Heart left ventricle (tissue), 16 donors: ENCODE measurements around the gene DPH2. TPM values are rescaled to one million over a fixed set of nuclear protein-coding genes. Genes with fewer than 3 reads are reported as not detected.

Source experiments
- ATAC-seq, 4 donors: fragments of 200-7000 bp; cut with Tn5 transposase; one replicate each; pipeline ENCODE4 v1.9.1; 2020 to 2022; ENCODE audit warnings: moderate library complexity in 4 of 4, mild to moderate bottlenecking in 3 of 4, moderate number of reproducible peaks in 1 of 4
- DNase-seq, 5 donors: peaks; one replicate each; pipeline ENCODE4 v3.0.0-alpha.2; 2020
- H3K27ac ChIP-seq, 12 donors: fragments of 200-600 bp; sonication (generic) in 4 of 12; one replicate each; pipeline versions ENCODE4 v1.5.0 to v1.8.0; 2016 to 2022; ENCODE audit warnings: mild to moderate bottlenecking in 2 of 12
- H3K27me3 ChIP-seq, 9 donors: fragments of 200-600 bp; sonication (generic) in 2 of 9; one replicate each; pipeline versions ENCODE4 v1.5.1 to v1.8.0; 2016 to 2022; ENCODE audit warnings: mild to moderate bottlenecking in 3 of 9
- H3K36me3 ChIP-seq, 9 donors: fragments of 200-600 bp; sonication (generic) in 2 of 9; one replicate each; pipeline versions ENCODE4 v1.5.0 to v1.8.0; 2018 to 2022; ENCODE audit warnings: mild to moderate bottlenecking in 2 of 9
- H3K4me1 ChIP-seq, 12 donors: fragments of 200-600 bp; sonication (generic) in 4 of 12; one replicate each; pipeline versions ENCODE4 v1.5.0 to v1.8.0; 2016 to 2022; ENCODE audit warnings: mild to moderate bottlenecking in 3 of 12
- H3K4me3 ChIP-seq, 12 donors: fragments of 200-600 bp; sonication (generic) in 4 of 12; one replicate each; pipeline versions ENCODE4 v1.5.0 to v1.8.0; 2017 to 2022; ENCODE audit warnings: mild to moderate bottlenecking in 9 of 12, moderate library complexity in 4 of 12
- H3K9me3 ChIP-seq, 12 donors: fragments of 200-600 bp; sonication (generic) in 4 of 12; one replicate each; pipeline versions ENCODE4 v1.5.0 to v1.8.0; 2016 to 2022; ENCODE audit warnings: mild to moderate bottlenecking in 1 of 12
- POLR2A ChIP-seq, 2 donors: fragments of 450-650 bp; IDR thresholded peaks; one replicate each; pipeline ENCODE4 v1.6.1; 2017; ENCODE audit warnings: antibody characterized with exemption in 2 of 2, mild to moderate bottlenecking in 2 of 2, moderate library complexity in 2 of 2
- WGBS, 4 donors: extraction: QIAGEN DNeasy Blood & Tissue Kit in 2 of 4; methylation state at CpG; one replicate each; pipeline versions ENCODE4 v1.1.5 to v1.1.7; 2013 to 2018; 5-methylcytosine and 5-hydroxymethylcytosine counted together
- intact Hi-C, 10 donors: fragments of 100-400 bp; cut with DNase I; formaldehyde crosslinking; loops; one replicate each; pipeline versions ENCODE4 v1.11.1 to v1.14.2; 2022
- polyA plus RNA-seq, 2 donors: library from polyadenylated mRNA; stranded (reverse); fragments of 200-250 nt; gene quantifications; one replicate each; pipeline ENCODE4 v1.2.3, GENCODE V29; 2013
- total RNA-seq, 9 donors: library from RNA; depleted of rRNA in 2 of 9; stranded (reverse); fragments of >200 nt in 2 of 9; fragmentation: NEBNext Ultra II Directional in 3 of 9; extraction: Animal tissue kit (Norgen Biotek cat#: 25700) in 3 of 9; gene quantifications; one replicate each; pipeline versions ENCODE4 v1.1.0 to v1.2.4, GENCODE V29; 2016 to 2023
- TF ChIP-seq, protein P1 (sequence below), 12 donors: fragments of 200-600 bp; sonication (generic) in 4 of 12; IDR thresholded peaks; one replicate each; pipeline versions ENCODE4 v1.5.0 to v1.8.0; 2018 to 2022; ENCODE audit warnings: antibody characterized with exemption in 12 of 12, mild to moderate bottlenecking in 5 of 12
- donor health status: ischemic (EF 13 %, LVEDD 7.1; RV severe dilation, severe dysfunction).
- donor health status: healthy with polysubstance abuse.
- donor health status: DM: no; HTN: yes; CAD: no.
- donor health status: DM: no; HTN: no; CAD: no.
- donor health status: ischemic (EF 25% LVEDD 6.9; RV normal size, moderate dysfunction).
- donor health status: ischemic (EF 25% LVEDD 5.7; RV mildly dilated, moderate dysfunction).
- donor health status: healthy.
- donor health status: DM: yes; HTN: yes; CAD: no.
- donor health status: ischemic (EF 35%, LVEDD 5.7; RV mildly dilated, moderate dysfunction).
- donor health status: nonischemic (EF 11% LVEDD 7.7; RV severe dilation, severe dysfunction).
- donor health status: DM: yes; HTN: yes; CAD: no.
- donor health status: PGD.
- donor health status: ischemic (EF 29% LVEDD 5.4; RV normal size, mild dysfunction).
- donor health status: nonischemic (EF 23%, LVEDD 6.1; RV moderate dilation, normal function).

DPH2 gene
- total and polyA plus RNA-seq, 11 donors = 8.0 to 65.6 (median 14.7) TPM

DNA sequence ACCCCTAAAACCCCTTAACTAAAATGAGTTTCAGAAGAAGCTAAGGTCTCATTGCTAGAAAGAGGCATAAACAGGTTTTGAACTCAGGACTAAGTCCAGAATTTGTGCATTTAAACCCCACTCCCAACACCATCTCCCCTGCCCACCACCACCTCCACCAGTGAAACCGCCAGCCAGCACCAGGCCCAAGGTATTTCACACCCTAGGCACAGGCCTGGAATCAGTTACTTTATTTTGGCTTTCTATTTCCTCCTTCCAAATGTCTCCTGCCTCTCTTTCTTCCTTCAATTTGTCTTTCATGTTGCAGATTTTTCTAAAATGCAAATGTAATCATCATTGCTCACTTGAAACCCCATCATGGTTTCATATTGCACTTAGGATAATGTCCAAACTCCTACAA, 24.9 kb upstream of the DPH2 start:
- peaks cover 0 to 7% (median 2%) of the 10 kb centered on the region in 9 donors for H3K36me3 ChIP-seq
- ATAC-seq (no peak), DNase-seq (no peak)
- H3K9me3 ChIP-seq = no peaks in the 10 kb centered on the region
- no peak for TF ChIP-seq POLR2A (IDR thresholded peaks at IDR 0.05)
- TF ChIP-seq, protein P1, sequence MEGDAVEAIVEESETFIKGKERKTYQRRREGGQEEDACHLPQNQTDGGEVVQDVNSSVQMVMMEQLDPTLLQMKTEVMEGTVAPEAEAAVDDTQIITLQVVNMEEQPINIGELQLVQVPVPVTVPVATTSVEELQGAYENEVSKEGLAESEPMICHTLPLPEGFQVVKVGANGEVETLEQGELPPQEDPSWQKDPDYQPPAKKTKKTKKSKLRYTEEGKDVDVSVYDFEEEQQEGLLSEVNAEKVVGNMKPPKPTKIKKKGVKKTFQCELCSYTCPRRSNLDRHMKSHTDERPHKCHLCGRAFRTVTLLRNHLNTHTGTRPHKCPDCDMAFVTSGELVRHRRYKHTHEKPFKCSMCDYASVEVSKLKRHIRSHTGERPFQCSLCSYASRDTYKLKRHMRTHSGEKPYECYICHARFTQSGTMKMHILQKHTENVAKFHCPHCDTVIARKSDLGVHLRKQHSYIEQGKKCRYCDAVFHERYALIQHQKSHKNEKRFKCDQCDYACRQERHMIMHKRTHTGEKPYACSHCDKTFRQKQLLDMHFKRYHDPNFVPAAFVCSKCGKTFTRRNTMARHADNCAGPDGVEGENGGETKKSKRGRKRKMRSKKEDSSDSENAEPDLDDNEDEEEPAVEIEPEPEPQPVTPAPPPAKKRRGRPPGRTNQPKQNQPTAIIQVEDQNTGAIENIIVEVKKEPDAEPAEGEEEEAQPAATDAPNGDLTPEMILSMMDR (IDR thresholded peaks at IDR 0.05) = no peak
- peaks cover 6 to 42% (median 37%) of the 10 kb centered on the region in 12 donors for H3K4me1 ChIP-seq
- peak overlapping the region in 1 of 12 donors; percentile 93 for H3K27ac ChIP-seq
- intact Hi-C loops = loop anchor here in 1 of 10 donors (5.0 kb wide), 1 partner anchor 238 kb away; the partner anchor contains the start of gene ST3GAL3
- no peaks in the 10 kb centered on the region for H3K27me3 ChIP-seq
- no peak overlapping the region for H3K4me3 ChIP-seq
- 95 to 100% (median 97%) methylated on average over 1 of the region's 1 CpG for WGBS, 4 donors

DNA sequence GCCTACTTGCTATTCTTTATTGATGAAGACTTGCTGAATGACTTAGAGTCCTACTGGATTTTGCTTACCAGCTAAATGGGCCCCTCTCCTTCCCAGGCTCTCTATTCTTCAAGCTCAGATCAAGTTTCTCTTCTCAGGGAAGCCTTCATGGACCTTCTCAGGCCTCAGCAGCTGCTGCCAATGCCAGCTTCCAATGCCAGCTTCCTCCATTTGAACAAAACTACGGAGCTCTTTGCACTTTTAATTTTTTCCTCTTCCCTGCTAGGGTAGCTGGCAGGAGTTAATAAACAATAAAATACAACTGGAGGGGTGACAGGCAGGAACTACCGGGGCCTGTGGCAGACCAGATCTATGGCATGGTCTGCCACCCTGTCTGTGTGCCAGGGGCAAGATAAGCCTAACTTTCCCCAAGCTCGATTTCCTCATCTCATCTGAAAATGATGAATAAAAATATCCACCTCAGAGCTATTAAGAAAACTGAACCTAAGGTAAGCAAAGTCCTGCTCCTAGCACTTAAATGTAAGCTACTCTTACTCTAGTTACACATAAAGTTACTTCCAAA, 24.1 kb upstream of the DPH2 start:
- Histone ChIP-seq H3K4me3 (peak overlapping the region; percentile 48 to 83 (median 71)), H3K27me3 (no peaks in the 10 kb centered on the region), H3K36me3 (peaks cover 0 to 15% (median 9%) of the 10 kb centered on the region in 9 donors), H3K4me1 (peaks cover 6 to 51% (median 46%) of the 10 kb centered on the region in 12 donors), H3K9me3 (no peaks in the 10 kb centered on the region), H3K27ac (peak overlapping the region in 11 of 12 donors; percentile 89 to 99 (median 97))
- intact Hi-C loops = loop anchor here in 4 of 10 donors (1.0 to 5.0 kb wide), 3 partner anchors 29 to 238 kb away; partner anchors contain the start of genes ATP6V0B (in 4 of the 4) and ST3GAL3 (in 1 of the 4)
- TF ChIP-seq, protein P1 (IDR thresholded peaks at IDR 0.05) = no peak
- no peak for TF ChIP-seq POLR2A (IDR thresholded peaks at IDR 0.05)
- WGBS, 4 donors = 12 to 17% (median 14%) methylated on average over 3 of the region's 3 CpGs
- ATAC-seq (no peak), DNase-seq (peak in 1 of 5 donors; percentile 8)

DNA sequence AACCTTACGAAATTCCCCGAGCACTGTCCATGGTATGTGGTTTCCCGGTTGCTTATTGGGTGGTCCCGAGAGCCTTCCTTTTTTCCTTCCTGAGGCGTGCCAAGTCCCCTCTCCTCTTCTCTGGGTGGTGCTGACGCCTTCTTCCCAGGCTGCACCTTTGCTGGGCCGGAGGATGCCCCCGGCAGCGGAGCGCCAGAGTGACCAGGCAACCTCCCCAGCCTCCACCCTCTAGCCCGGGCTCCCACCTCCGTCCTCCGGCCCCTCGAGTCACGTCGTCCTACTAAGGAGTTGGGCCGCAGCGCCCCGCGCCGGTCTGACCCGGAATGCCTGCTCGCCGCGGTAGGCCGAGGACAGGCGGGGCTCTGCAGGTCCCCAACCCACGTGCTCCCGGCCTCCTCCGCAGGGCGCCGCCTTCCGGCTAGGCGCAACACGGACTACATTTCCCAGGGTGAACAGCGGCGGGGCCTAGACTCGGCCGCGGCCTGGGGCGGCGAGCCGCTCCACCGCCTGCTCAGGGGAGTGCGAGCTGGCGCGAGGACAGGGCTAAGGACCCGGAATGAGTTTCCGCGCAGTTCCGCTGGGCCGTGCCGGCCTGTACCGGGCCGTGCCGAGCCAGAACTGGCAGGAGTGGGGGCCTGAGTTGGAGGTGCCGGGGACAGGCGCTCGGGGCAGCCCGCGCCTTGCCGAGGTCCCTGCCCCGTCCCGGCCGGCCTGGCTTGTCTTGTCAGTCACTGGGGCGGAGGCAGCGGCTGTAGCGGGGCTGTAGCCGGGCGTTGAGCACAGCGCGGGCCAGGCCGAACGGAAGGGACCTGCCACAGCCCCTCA, 23.4 kb upstream of the DPH2 start, which contains the start of gene IPO13:
TSS of gene IPO13 (plus strand) at position 715 of the 825 bp plus-strand sequence. CDS start 651 bp downstream, outside the sequence.
- peaks cover 6 to 57% (median 48%) of the 10 kb centered on the region in 12 donors for H3K4me1 ChIP-seq
- no peaks in the 10 kb centered on the region for H3K27me3 ChIP-seq
- peaks cover 0 to 18% (median 9%) of the 10 kb centered on the region in 9 donors for H3K36me3 ChIP-seq
- peak in 1 of 2 donors; percentile 83 for TF ChIP-seq POLR2A (IDR thresholded peaks at IDR 0.05)
- TF ChIP-seq, protein P1 (IDR thresholded peaks at IDR 0.05) = peak; percentile 56 to 88 (median 70)
- WGBS, 4 donors = 0 to 1% (median 0%) methylated on average over 48 to 74 of the region's 74 CpGs
- peak within 1 kb of the TSS; percentile 89 to 99 (median 97) for H3K27ac ChIP-seq
- H3K9me3 ChIP-seq = no peaks in the 10 kb centered on the region
- DNase-seq (peak; percentile 95 to 98 (median 96)), ATAC-seq (peak; percentile 90 to 94 (median 93))
- intact Hi-C loops = loop anchor here in 4 of 10 donors (1.0 to 5.0 kb wide), 4 partner anchors 13 to 239 kb away; partner anchors contain the start of genes ATP6V0B (in 4 of the 4) and ST3GAL3 (in 1 of the 4)
- peak within 1 kb of the TSS; percentile 48 to 83 (median 71) for H3K4me3 ChIP-seq
